HTERT RPE-1 (cell line): ENCODE measurements around the gene PPIL1.
"Not testable (repeated sequence)": the region's sequence is repeated elsewhere in the genome, so short reads cannot be mapped to it uniquely, and the experiment has no call there.

Experiments
- in situ Hi-C: fragments of 300-500 bp; cut with MboI; formaldehyde crosslinking; loops from 4 replicates; pipeline ENCODE4 v1.14.3; 2020; ENCODE audit warnings: low sequenced_read_pairs

Gene PPIL1

DNA sequence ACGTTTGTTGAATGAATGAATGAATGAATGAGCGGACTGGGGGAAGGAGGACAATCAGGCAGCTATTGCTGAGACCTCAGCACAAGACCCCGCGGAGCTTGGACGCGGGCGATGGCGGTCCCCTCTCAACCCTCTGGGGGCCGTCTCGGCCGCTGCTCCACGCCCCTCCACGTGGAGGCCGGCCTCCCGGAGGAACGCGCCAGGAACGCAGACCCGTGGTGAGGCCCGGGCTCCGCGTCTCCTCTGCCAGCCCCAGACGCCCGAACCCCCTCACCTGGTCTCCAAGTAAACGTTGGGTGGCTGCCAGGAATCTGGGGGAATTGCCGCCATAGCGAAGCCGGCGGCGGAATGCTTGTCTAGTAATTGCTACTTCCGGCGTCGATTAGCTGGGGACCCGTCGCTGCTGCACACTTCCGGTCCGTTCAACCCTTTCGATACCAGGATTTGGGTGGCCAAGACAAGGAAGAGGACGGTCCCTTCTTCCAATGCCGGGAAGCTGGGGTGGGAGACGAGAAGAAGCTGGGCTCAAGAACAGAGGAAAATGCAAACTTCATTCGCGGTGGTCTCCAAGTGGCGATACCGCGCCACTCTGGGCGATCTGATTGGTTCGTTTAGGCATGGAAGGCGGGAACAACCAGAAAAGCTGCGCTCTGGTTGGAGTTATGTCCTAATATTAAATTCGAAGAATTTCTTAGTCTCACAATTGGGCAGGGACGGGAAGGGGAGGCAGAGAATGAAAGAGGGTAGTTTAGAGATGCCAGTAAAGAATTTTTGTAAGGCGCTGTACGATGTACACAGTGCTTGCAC lies at the start of gene PPIL1:
TSS of gene PPIL1 (minus strand) at position 361 of the 807 bp plus-strand sequence. CDS start at position 330, 31 bp downstream.
- in situ Hi-C loops: no loop called here

DNA sequence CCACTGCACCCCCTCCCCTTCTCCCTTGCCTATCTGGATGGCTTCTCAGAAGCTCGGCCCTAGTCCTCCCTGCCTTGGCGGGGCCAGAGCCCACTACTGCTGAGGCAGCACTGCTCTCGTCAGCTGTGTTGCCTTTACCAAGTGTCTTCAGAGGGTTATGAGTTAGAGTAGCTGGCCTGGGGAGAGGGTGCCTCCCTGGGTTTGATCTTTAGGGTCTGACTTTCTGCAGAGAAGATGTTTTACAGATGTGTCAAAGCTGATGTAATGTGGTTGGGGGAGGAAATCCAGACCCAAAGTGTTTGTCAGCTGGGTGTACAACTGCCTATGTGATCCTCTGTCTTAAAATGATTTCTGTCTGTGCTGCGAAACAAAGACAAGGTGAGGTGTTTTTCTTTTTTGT lies 49.5 kb upstream of the PPIL1 start:
- in situ Hi-C loops: no loop called here

DNA sequence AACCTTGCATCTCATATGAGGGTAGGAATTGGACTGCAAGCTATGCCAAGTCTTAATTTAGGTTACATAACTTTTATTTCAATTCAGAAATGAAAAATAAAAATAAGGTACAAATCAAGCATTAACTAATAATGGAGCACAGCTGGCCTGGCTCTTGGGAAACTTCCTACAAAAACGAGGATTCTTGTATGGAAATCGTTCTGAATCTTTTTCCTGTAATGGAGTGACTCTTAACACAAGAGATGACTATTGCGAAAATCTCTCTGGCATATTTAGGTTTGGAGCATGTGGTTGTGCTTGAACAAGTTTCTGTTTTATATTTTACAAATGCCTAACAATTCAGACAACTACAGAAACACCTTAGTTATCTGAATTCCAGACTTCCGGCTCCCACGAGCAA lies 45.9 kb upstream of the PPIL1 start:
- in situ Hi-C loops: no loop called here

DNA sequence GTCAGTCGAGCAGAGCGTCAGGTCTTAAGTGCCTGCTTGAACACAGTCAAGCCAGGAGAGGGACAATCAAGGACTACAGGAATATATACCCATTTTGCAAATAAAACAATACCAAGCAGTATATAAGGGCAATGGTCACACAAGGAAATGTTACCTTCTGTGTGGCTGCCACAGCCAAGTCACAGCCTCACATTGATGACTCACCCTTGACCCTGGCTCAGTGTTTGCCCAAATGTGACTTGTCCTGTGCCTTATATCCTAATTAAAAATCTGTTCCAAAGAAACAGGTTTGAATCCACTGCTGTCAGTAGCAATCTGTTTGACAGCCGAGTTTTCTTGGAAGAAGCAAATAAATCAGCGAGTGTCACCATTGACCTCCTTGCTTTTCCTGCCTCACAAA lies 45.4 kb upstream of the PPIL1 start:
- in situ Hi-C loops: no loop called here

DNA sequence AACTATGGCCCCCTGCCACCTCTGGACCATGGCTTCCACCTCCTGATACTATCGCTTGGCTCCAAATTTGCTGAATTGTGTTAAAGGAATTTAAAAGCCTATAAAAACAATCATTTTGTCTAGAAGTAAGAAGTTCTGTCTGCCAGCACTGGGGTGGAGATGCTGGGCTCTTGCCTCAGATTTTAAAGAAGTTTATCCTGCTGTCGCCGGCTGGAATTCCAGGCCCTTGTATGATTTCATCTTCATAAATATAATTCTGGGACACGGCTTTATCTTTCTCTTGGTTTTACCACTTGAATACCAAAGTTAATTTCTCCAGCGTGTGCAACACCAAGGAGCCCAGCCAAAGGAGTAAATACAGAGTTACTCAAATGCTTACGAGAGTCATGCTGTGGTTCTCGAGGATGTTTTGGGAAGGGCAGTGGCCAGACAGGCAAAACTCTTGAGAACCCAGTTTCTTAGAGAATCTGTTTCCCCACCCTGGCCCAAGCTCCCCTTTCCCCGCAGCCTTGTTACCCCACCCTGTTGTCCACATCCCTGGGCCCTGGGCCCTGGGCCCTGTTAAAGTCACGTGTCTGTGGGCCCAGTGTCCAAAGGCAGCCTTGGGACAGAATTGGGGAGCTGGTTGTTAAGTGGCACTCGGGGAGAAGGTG lies 43.1 kb upstream of the PPIL1 start:
- in situ Hi-C loops: no loop called here

DNA sequence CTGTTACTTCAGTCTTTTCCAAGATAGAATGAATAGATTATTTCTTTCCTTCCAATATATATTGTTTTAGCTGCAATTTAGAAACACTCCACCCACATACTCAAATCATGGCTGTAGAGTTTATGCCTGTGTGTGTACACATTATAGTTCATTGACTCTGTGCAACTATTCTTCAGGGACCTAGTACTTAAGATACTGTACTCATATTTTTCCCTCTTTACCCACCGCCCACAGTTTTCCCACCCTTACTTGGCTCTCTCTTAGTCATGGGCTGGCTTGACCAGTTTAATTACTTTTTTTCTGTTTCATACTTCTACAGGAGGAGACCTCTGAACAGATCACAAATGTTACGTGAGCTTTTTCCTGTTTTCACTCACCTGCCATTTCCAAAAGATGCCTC lies 41.5 kb upstream of the PPIL1 start:
- in situ Hi-C loops: no loop called here

DNA sequence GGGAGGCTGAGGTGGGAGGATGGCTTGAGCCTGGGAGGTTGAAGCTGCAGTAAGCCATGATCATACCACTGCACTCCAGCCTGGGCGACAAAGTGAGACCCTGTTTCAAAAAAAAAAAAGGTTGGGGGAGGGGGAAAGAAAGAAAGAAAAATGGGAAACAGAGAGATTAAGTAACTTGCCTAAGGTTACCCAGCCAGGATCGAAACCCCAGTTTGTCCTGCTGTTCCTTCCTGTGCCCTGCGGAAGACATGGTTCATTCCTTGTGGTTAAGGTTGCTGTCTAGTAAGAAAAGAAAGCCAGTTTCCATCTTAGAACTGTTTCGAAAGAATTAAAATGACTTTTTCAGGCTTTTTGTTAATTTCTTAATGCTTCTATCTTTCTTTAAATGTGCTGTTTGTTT lies 41.0 kb upstream of the PPIL1 start:
- in situ Hi-C loops: no loop called here

DNA sequence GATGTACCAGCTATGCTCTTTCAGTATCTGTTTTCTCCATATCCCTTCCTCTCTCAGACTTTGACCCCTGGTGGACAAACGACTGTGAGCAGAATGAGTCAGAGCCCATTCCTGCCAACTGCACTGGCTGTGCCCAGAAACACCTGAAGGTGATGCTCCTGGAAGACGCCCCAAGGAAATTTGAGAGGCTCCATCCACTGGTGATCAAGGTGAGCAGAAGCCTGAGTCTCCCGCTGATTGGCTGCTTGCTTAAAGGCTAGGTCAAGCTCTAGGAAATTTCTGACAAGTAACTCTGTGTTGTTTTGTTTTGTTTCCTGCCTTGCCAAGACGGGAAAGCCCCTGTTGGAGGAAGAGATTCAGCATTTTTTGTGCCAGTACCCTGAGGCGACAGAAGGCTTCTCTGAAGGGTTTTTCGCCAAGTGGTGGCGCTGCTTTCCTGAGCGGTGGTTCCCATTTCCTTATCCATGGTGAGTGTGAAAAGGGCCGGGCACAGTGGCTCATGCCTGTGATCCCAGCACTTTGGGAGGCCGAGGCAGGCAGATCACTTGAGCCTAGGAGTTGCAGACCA lies 39.7 kb upstream of the PPIL1 start:
- in situ Hi-C loops: no loop called here

DNA sequence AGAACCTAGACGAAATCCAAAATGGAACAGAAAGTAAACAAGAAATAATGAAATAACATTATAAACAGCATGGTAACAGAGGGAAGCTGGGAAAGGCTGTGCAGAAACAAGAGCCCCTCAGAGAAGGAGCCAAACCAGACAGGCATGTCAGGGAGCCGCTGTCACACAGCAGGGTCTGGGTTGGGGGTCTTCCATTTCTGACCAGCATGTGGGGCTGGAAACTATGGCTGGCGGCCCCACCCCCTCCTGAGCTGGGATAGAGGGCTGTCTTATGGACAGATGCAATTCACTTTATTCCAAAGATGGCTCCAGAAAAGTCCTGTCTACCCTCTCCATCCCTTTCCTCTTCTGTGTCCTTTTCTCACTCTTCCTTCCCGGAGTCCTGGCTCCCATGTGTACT lies 38.5 kb upstream of the PPIL1 start:
- in situ Hi-C loops: no loop called here

DNA sequence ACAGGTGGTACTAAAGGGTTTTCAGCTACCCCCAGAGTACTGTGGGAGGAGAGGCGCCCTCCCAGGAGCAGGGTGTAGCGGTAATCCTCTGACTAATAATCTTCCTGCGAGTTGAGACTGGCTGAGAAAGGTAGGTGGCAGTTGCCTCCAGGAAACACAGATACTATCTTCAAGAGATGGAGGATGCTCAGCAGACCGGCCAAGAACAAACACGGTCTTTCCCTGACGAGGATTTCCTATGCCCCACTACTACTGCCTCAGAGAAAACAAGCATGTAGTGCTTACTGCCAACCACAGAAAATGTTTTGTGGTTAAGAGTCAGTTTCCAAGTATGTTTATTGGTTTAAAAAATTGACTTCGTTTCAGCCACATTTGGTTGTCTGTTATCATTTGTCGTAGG lies 38.0 kb upstream of the PPIL1 start:
- in situ Hi-C loops: no loop called here

DNA sequence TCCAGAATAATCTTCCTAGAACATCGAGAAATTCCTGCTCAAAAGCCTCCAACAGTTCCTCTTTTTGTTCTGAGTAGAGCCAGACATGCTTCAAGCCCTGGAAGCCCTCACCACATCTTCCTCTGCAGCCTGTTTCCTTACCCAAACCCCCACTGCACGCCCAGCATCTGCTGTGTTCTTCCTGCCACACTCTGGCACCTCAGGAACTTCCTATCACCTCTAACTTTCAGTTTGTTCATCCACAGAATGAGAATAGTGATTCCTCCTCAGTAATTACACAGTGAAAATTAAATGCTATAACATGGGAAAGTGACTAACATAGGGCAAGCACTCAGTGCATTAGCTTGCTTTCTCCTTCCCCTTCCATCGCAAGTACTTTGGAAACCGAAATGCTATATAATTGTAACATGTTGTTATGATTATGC lies 37.4 kb upstream of the PPIL1 start:
- in situ Hi-C loops: no loop called here

DNA sequence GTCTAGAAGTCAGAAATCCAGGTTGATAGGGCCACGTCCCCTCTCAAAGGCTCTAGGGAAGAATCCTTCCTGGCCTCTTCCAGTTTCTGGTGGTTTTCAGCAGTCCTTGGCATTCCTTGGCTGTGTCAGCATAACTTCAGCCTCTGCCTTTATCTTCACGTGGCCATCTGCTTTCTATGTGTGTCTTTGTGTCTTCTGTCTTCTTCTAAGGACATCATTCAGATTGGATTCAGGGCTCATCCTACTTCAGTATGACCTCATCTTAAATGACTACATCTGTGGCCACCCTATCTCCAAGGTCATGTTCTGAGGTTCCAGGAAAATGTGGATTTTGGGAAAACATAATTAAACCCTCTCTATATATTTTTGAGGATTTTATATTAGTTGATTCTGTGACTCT lies 34.1 kb upstream of the PPIL1 start:
- in situ Hi-C loops: no loop called here

DNA sequence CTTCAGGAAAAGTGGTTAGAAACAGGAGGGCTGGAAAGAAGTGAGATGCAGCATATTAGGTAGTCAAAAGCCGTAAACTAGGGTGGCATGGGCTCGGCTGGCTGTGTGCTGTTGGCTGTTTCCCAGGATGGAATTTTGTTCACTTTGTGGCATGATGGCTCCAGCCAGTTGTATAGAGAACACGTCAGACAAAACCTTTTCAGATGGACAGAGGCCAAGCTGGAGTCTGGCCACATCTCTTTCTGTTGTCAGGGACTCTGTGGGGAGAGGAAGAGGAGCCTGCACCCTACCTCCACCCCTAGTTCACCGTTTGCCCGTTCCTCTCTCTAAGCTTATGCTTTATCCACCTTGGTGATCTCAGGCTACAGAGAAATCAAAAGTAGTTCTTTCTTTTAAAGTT lies 33.2 kb upstream of the PPIL1 start:
- in situ Hi-C loops: no loop called here

DNA sequence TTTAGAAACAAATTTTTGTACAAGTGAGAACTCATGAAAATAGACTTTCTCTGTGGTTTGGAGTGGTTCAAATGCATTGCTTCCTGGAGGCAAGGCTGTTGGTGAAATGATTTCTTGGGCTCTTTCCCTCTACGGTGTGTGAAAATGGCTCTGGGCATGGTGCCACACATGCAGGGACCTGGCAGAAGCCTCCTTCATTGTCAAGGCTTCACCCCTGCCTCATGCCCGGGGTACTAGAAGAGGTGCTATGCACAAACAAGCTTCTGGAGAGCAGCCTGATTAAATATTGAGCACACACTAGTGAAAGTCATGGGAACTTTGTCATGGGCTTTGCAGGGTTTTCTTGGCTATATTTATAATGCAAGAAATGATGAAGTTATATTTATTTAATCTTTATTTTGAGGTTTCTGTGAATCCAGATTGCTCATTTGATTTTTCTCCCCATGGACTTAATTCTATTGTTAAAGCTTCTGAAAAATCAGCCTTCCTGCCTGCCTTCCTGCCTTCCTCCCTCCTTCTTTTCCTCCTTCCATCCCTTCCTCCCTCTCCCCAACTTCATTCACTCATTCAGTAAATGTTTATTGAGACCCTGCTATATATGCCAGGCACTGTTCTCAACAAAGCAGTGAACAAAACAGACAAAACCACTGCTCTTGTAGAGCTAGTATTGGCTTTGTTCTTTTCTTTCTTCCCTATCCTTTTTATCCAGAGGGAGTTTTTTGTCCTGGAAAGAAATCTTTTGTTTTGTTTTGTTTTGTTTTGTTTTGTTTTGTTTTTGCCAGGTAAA lies 32.1 kb upstream of the PPIL1 start:
- in situ Hi-C loops: no loop called here

DNA sequence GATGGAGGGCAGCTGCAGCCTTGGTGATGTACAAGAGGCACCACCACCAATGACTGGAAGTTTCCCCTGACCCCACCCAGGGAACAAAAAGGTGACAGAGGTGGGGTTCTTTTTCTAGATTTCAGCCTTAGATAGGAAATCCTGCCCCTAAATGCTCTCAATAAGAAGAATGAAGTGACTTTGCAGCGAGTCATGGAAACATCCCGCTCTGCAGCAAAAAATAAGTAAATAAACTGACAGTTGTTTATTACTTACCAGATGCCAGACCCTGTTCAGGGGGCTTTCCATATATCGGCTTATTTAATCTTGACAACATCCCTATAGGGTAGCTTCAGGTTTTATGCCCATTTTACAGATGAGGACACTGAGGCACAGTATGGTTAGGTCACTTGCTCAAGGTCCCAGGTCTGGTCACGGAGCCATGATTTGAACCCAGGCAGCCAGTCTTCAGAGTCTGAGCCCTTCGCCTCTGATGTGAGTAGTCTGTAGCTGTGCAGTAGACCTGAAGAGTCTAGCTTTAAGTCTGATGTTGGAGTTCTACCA lies 30.3 kb upstream of the PPIL1 start:
- in situ Hi-C loops: no loop called here

DNA sequence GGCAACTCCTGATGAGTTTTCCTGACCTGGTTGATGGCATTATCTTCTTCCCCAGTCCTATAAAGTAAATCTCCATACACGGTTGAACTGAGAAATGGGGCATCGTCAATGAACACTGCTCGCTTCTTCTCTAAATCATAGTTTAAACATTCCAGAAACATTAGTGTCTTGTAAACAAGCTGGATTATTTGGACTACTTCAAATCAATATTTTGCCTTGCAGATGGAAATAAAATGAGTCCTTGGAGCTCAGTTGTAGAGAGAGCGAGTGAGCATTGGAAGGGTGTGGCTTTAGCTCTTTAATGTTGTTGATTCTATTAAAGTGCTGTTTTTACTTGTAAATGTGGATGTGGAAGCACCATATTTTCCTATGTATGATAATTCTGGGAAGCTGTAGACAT lies 29.5 kb upstream of the PPIL1 start:
- in situ Hi-C loops: no loop called here

DNA sequence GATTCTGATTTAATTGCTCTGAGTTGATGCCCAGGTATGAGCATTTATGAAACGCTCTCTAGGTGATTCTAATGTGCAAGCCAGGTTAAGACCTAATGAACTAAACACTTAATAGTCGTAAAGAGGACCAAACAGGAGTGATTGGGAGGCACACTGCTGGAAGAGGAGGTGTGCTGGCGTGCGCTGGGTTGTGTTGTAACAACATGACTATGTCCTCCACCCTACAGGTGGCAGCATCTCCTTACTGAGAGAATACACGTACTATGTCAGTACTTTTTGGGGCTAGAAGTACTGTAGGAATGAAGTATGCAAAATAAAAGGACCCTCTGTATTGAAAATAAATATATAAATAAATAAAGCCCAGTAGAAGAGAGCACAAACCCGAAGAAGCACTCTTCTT lies 23.0 kb upstream of the PPIL1 start:
- in situ Hi-C loops: no loop called here

DNA sequence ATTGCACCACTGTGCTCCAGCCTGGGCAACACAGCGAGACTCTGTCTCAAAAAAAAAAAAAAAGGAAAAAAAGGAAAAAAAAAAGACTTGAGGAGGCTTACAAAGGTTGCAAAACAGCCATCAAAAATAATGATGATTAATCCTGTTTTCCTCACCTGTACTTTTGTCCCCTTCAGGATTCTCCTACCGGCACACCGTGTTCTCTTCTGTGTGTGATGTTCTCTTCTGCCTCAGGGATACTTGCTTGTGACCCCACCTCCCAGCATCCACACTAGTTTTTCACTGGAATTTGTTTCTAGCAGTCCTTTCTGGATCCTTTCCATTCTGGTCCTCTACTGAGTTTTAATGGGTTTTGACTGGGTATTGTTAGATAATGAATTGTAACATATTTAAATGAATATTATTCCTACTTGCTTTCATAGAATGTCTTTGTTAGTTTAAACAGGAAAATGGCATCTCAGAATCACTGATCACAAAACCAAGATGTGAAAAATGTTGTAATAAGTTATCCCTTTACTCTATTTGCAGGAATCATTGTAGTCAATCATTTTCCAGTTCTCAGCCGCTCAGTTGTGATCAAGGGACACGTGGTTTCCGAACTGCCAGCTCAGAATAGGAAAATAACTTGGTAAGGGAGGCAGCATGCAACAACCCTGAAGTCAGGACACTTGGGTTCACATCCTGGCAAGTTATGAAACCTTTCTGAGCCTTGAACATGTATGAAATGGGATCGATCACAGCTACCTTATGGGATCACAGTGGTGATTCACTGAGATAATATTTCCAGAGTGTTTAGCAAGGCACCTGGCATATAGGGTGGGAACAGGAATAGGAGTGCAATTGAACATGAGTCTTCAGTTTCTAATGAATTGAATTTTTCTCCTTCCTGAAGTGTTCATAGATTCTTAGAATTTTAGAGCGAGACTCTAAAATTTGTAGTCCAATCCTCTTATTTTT lies 19.7 kb upstream of the PPIL1 start:
- in situ Hi-C loops: no loop called here

DNA sequence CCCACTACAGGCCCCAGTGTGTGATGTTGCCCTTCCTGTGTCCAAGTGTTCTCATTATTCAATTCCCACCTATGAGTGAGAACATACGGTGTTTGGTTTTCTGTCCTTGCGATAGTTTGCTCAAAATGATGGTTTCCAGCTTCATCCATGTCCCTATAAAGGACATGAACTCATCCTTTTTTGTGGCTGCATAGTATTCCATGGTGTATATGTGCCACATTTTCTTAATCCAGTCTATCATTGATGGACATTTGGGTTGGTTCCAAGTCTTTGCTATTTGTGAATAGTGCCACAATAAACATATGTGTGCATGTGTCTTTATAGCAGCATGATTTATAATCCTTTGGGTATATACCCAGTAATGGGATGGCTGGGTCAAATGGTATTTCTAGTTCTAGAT lies 16.6 kb upstream of the PPIL1 start:
- in situ Hi-C loops: not testable (repeated sequence)

DNA sequence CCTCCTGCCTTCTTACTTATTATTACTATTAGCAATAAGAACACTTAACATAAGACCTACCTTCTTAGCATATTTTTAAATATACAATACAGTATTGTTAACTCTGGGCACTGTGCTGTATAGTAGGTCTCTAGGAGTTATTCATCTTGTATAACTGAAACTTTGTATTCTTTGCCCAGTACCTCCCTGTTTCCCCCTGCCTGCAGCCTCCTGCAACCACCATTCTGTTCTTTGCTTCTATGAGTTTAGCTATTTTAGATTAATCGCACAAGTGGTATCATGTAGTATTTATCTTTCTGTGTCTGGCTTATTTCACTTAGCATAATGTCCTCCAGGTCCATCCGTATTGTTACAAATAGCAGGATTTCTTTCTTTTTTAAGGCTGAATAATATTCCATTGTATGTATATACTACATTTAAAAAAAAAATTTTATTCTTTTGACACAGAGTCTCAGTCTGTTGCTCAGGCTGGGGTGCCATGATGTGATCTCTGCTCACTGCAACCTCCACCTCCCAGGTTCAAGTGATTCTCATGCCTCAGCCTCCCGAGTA lies 15.6 kb upstream of the PPIL1 start:
- in situ Hi-C loops: no loop called here
